ENCODE results near the gene RUBCNL. TPM values are rescaled to one million over a fixed set of nuclear protein-coding genes. Genes with fewer than 3 reads are reported as not detected.

The RUBCNL gene
- total and polyA plus RNA-seq, 4 donors, result 1.6 to 11.5 (median 5.5) TPM

GRCh38 chr13:46345866-46346265, 41.2 kb downstream of the RUBCNL start:
- TF ChIP-seq CTCF (IDR thresholded peaks at IDR 0.05; ENCODE audit: control extremely low read depth, extremely low read depth), result no peak
- Histone ChIP-seq H3K27ac (ENCODE audit: low read depth in 1 of 2, low read length in 1 of 2) (no peak overlapping the region), H3K9me3 (ENCODE audit: control insufficient read depth in 4 of 4, insufficient read depth in 3 of 4, low read length in 3 of 4) (no peaks in the 10 kb centered on the region), H3K36me3 (ENCODE audit: control insufficient read depth in 4 of 4, insufficient read depth in 4 of 4, low read length in 4 of 4) (no peaks in the 10 kb centered on the region), H3K27me3 (ENCODE audit: control insufficient read depth in 3 of 3, insufficient read depth in 3 of 3, low read length in 2 of 3) (no peaks in the 10 kb centered on the region), H3K4me1 (ENCODE audit: control insufficient read depth in 5 of 5, insufficient read depth in 5 of 5, low read length in 5 of 5) (peaks cover 0 to 4% (median 0%) of the 10 kb centered on the region in 5 donors), H3K4me3 (no peak overlapping the region), H3K9ac (ENCODE audit: insufficient read depth in 1 of 2, low read length in 2 of 2) (no peak overlapping the region)
- no peak for DNase-seq
- no peak for ATAC-seq (ENCODE audit: insufficient read depth, low FRiP score)
- 83 to 96% methylated on average over 5 of the region's 5 CpGs for WGBS, 2 donors

- no peak for TF ChIP-seq CTCF (IDR thresholded peaks at IDR 0.05; ENCODE audit: control extremely low read depth, extremely low read depth)
- no peak overlapping the region for H3K9ac ChIP-seq (ENCODE audit: insufficient read depth in 1 of 2, low read length in 2 of 2)
- no peak overlapping the region for H3K27ac ChIP-seq (ENCODE audit: low read depth in 1 of 2, low read length in 1 of 2)
- no peaks in the 10 kb centered on the region for H3K9me3 ChIP-seq (ENCODE audit: control insufficient read depth in 4 of 4, insufficient read depth in 3 of 4, low read length in 3 of 4)
- WGBS, 2 donors, result 45 to 62% methylated on average over 5 of the region's 5 CpGs
- peaks cover 0 to 4% (median 0%) of the 10 kb centered on the region in 5 donors for H3K4me1 ChIP-seq (ENCODE audit: control insufficient read depth in 5 of 5, insufficient read depth in 5 of 5, low read length in 5 of 5)
- no peaks in the 10 kb centered on the region for H3K36me3 ChIP-seq (ENCODE audit: control insufficient read depth in 4 of 4, insufficient read depth in 4 of 4, low read length in 4 of 4)
- ATAC-seq (ENCODE audit: insufficient read depth, low FRiP score), result no peak
- no peaks in the 10 kb centered on the region for H3K27me3 ChIP-seq (ENCODE audit: control insufficient read depth in 3 of 3, insufficient read depth in 3 of 3, low read length in 2 of 3)
- DNase-seq, result peak in 1 of 3 donors; percentile 19
- no peak overlapping the region for H3K4me3 ChIP-seq
Observed at GRCh38 chr13:46345398-46345797, 41.7 kb downstream of the RUBCNL start.

- no peaks in the 10 kb centered on the region for H3K9me3 ChIP-seq (ENCODE audit: control insufficient read depth in 4 of 4, insufficient read depth in 3 of 4, low read length in 3 of 4)
- no peaks in the 10 kb centered on the region for H3K36me3 ChIP-seq (ENCODE audit: control insufficient read depth in 4 of 4, insufficient read depth in 4 of 4, low read length in 4 of 4)
- H3K9ac ChIP-seq (ENCODE audit: insufficient read depth in 1 of 2, low read length in 2 of 2), result no peak overlapping the region
- H3K27me3 ChIP-seq (ENCODE audit: control insufficient read depth in 3 of 3, insufficient read depth in 3 of 3, low read length in 2 of 3), result no peaks in the 10 kb centered on the region
- no peak for TF ChIP-seq CTCF (IDR thresholded peaks at IDR 0.05; ENCODE audit: control extremely low read depth, extremely low read depth)
- peaks cover 0 to 4% (median 0%) of the 10 kb centered on the region in 5 donors for H3K4me1 ChIP-seq (ENCODE audit: control insufficient read depth in 5 of 5, insufficient read depth in 5 of 5, low read length in 5 of 5)
- H3K27ac ChIP-seq (ENCODE audit: low read depth in 1 of 2, low read length in 1 of 2), result no peak overlapping the region
- ATAC-seq (ENCODE audit: insufficient read depth, low FRiP score), result no peak
- H3K4me3 ChIP-seq, result no peak overlapping the region
- DNase-seq, result no peak
- WGBS, 2 donors, result 83 to 85% methylated on average over 16 of the region's 16 CpGs
Observed at GRCh38 chr13:46343279-46343994, 43.6 kb downstream of the RUBCNL start.

Data from lung (tissue), 12 donors.